Left hindlimb (tissue), 1 donor: ENCODE measurements around the gene MYO9A.

Experiments
- DNase-seq: peaks from one replicate; pipeline ENCODE4 v3.0.0-alpha.2; 2018

The MYO9A gene

GRCh38 chr15:71779073-71779797 lies 338.7 kb downstream of the MYO9A start:
- no peak for DNase-seq

- no peak for DNase-seq
Observed at GRCh38 chr15:71777216-71777943, 340.6 kb downstream of the MYO9A start.

GRCh38 chr15:71776304-71776703 lies 341.6 kb downstream of the MYO9A start:
- no peak for DNase-seq

GRCh38 chr15:71775856-71776255 lies 342.1 kb downstream of the MYO9A start:
- DNase-seq: no peak

GRCh38 chr15:71773206-71773859 lies 344.6 kb downstream of the MYO9A start:
- DNase-seq: no peak
